ENCODE data around the gene UCN.

DNA sequence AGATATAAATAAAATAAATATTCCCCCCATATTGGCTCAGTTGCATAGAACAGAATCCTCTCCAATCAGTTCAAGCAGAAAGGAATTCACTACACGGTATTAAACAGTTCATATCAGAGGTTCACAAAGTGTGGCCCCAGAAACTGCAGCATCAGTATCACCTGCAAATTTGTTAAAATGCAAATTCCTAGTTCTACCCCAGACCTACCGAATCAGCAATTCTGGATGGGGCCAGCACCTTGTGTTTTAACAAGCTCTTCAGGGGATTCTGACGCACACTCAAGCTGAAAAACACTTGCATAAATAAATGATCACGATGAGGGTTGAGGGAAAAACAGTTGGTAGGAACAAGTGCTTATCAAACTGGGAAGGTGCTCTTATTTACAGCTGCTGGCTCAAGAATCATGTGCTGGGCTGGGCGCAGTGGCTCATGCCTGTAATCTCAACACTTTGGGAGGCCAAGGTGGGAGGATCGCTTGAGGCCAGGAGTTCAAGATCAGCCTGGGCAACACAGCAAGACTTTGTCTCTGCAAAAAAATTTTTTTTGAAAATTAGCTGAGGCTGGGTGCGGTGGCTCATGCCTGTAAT, 42.0 kb upstream of the UCN start:
- TF ChIP-seq, protein P1, sequence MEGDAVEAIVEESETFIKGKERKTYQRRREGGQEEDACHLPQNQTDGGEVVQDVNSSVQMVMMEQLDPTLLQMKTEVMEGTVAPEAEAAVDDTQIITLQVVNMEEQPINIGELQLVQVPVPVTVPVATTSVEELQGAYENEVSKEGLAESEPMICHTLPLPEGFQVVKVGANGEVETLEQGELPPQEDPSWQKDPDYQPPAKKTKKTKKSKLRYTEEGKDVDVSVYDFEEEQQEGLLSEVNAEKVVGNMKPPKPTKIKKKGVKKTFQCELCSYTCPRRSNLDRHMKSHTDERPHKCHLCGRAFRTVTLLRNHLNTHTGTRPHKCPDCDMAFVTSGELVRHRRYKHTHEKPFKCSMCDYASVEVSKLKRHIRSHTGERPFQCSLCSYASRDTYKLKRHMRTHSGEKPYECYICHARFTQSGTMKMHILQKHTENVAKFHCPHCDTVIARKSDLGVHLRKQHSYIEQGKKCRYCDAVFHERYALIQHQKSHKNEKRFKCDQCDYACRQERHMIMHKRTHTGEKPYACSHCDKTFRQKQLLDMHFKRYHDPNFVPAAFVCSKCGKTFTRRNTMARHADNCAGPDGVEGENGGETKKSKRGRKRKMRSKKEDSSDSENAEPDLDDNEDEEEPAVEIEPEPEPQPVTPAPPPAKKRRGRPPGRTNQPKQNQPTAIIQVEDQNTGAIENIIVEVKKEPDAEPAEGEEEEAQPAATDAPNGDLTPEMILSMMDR (IDR thresholded peaks at IDR 0.05; ENCODE audit: low read depth, low read length) = no peak
- no peak for TF ChIP-seq EZH2phosphoT487 (IDR thresholded peaks at IDR 0.05; ENCODE audit: low read depth)
